ENCODE measurements around the gene RHOF. TPM values are rescaled to one million over a fixed set of nuclear protein-coding genes. Genes with fewer than 3 reads are reported as not detected.

The RHOF gene
- total RNA-seq, 1 donor from 2014 or later, result 16.5 TPM

DNA sequence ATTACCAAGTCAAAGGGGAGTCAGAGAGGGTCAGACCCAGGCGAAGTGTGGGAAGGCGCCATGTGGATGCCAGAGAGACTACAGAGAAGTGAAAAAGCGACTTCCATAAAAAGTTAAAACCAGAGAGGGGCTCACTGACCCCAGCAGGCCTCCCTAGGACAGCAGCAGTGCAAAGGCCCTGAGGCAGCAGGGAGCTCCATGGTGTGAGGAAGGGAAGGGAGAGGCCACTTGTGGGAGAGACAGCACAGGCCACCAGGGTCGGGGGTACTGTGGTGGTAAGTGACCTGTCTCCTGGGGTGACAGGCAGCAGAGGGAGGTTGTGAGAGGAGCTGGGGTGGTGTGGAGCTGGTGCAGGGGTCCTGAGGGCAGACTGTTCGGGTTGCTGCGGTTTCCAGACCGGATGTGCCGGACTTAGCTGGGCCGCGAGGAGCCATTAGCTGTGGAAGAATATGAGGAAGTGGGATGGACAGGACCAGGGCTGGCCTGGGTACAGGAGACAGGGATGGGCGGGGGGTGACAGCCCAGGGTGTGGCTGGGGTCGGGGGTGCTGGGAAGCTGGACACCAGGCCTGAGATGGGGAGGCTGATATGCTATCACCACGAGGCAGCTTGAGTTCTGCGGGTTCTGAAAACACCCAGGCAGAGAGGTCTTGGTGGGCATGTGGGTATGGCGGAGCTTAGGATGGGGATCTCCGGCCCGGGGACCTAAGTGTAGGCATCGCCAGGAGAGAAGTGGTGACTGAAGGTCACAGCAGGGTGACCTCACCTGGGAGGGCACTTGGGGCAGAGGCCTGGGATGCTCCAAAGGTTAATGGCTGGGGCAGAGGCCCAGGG is 33.0 kb upstream of the RHOF start:
- Histone ChIP-seq H3K27ac (no peak overlapping the region), H3K9me3 (no peaks in the 10 kb centered on the region), H3K4me1 (no peaks in the 10 kb centered on the region), H3K4me3 (no peak overlapping the region), H3K36me3 (peaks cover 0 to 78% of the 10 kb centered on the region in 2 donors), H3K27me3 (no peaks in the 10 kb centered on the region)
- no peak for DNase-seq (ENCODE audit: extremely low spot score in 2 of 2)
- intact Hi-C loops (cut with DNase I), result no loop called here
- TF ChIP-seq, protein P1, sequence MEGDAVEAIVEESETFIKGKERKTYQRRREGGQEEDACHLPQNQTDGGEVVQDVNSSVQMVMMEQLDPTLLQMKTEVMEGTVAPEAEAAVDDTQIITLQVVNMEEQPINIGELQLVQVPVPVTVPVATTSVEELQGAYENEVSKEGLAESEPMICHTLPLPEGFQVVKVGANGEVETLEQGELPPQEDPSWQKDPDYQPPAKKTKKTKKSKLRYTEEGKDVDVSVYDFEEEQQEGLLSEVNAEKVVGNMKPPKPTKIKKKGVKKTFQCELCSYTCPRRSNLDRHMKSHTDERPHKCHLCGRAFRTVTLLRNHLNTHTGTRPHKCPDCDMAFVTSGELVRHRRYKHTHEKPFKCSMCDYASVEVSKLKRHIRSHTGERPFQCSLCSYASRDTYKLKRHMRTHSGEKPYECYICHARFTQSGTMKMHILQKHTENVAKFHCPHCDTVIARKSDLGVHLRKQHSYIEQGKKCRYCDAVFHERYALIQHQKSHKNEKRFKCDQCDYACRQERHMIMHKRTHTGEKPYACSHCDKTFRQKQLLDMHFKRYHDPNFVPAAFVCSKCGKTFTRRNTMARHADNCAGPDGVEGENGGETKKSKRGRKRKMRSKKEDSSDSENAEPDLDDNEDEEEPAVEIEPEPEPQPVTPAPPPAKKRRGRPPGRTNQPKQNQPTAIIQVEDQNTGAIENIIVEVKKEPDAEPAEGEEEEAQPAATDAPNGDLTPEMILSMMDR (IDR thresholded peaks at IDR 0.05), result no peak
- TF ChIP-seq POLR2A (IDR thresholded peaks at IDR 0.05) (no peak), POLR2AphosphoS5 (IDR thresholded peaks at IDR 0.05; ENCODE audit: insufficient read depth in 1 of 2, low read depth in 1 of 2) (no peak)

- H3K9me3 ChIP-seq, result no peaks in the 10 kb centered on the region
- intact Hi-C loops (cut with DNase I), result no loop called here
- no peaks in the 10 kb centered on the region for H3K27me3 ChIP-seq
- no peak overlapping the region for H3K4me3 ChIP-seq
- no peak overlapping the region for H3K27ac ChIP-seq
- H3K36me3 ChIP-seq, result peaks cover 0 to 79% of the 10 kb centered on the region in 2 donors
- TF ChIP-seq, protein P1 (IDR thresholded peaks at IDR 0.05), result no peak
- TF ChIP-seq POLR2AphosphoS5 (IDR thresholded peaks at IDR 0.05; ENCODE audit: insufficient read depth in 1 of 2, low read depth in 1 of 2) (no peak), POLR2A (IDR thresholded peaks at IDR 0.05) (no peak)
- no peak for DNase-seq (ENCODE audit: extremely low spot score in 2 of 2)
- H3K4me1 ChIP-seq, result no peaks in the 10 kb centered on the region
Measured at GRCh38 chr12:121825041-121825523, 31.6 kb upstream of the RHOF start.

DNA sequence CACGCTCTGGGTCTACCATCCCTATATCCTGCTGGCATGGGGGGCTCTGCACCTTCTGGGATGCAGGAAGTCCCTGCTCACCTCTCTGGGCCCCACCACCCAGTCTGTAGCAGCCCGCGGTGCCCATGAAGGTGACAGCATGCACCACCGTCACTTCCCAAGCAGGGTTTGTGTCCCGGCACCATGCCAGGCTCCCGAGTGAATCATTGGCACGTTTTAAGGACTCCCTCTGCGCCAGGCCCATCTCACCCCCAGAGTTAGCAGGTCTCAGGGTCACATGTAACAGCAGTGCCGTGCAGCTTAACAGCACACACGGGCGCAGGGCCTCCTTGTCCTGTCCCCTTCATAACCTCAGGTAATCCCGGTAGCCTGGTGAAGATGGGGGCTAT is 30.2 kb upstream of the RHOF start:
- H3K27me3 ChIP-seq, result no peaks in the 10 kb centered on the region
- DNase-seq (ENCODE audit: extremely low spot score in 2 of 2), result no peak
- H3K27ac ChIP-seq, result no peak overlapping the region
- no peak overlapping the region for H3K4me3 ChIP-seq
- intact Hi-C loops (cut with DNase I), result no loop called here
- H3K9me3 ChIP-seq, result no peaks in the 10 kb centered on the region
- TF ChIP-seq POLR2A (IDR thresholded peaks at IDR 0.05), result no peak
- TF ChIP-seq, protein P1 (IDR thresholded peaks at IDR 0.05), result no peak
- no peak for TF ChIP-seq POLR2AphosphoS5 (IDR thresholded peaks at IDR 0.05; ENCODE audit: insufficient read depth in 1 of 2, low read depth in 1 of 2)
- no peaks in the 10 kb centered on the region for H3K4me1 ChIP-seq
- H3K36me3 ChIP-seq, result peaks cover 0 to 79% of the 10 kb centered on the region in 2 donors

GRCh38 chr12:121823101-121823726 is 29.7 kb upstream of the RHOF start:
- Histone ChIP-seq H3K4me1 (no peaks in the 10 kb centered on the region), H3K36me3 (peaks cover 0 to 79% of the 10 kb centered on the region in 2 donors), H3K9me3 (no peaks in the 10 kb centered on the region), H3K27ac (no peak overlapping the region), H3K4me3 (no peak overlapping the region), H3K27me3 (no peaks in the 10 kb centered on the region)
- TF ChIP-seq, protein P1 (IDR thresholded peaks at IDR 0.05), result no peak
- no peak for TF ChIP-seq POLR2AphosphoS5 (IDR thresholded peaks at IDR 0.05; ENCODE audit: insufficient read depth in 1 of 2, low read depth in 1 of 2)
- TF ChIP-seq POLR2A (IDR thresholded peaks at IDR 0.05), result no peak
- no peak for DNase-seq (ENCODE audit: extremely low spot score in 2 of 2)
- intact Hi-C loops (cut with DNase I), result no loop called here

Data from vagina (tissue), 2 donors.